ENCODE results near the gene BABAM2.

DNA sequence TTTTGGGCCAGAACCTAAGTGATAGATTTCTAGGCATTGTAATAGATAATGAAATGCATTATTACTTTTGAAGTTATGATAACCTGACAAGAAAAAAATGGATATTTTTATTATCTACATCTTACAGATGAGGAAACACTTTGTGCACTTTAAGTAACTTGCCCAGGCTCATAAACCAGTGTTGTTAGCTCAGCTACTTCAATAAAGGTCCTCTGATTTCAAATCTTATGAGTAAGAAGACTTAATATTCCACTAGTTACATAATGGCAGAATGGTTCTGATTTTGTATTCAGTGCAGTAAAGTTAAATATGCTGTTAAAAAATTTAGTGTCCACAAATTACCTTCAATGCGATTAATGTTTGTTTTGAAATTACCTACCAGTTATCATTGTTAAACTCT is 199.0 kb downstream of the BABAM2 start:
- TF ChIP-seq, protein P1, sequence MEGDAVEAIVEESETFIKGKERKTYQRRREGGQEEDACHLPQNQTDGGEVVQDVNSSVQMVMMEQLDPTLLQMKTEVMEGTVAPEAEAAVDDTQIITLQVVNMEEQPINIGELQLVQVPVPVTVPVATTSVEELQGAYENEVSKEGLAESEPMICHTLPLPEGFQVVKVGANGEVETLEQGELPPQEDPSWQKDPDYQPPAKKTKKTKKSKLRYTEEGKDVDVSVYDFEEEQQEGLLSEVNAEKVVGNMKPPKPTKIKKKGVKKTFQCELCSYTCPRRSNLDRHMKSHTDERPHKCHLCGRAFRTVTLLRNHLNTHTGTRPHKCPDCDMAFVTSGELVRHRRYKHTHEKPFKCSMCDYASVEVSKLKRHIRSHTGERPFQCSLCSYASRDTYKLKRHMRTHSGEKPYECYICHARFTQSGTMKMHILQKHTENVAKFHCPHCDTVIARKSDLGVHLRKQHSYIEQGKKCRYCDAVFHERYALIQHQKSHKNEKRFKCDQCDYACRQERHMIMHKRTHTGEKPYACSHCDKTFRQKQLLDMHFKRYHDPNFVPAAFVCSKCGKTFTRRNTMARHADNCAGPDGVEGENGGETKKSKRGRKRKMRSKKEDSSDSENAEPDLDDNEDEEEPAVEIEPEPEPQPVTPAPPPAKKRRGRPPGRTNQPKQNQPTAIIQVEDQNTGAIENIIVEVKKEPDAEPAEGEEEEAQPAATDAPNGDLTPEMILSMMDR (conservative IDR thresholded peaks at IDR 0.05 in 1 of 2, IDR thresholded peaks at IDR 0.05 in 1 of 2; ENCODE audit: extremely low read depth in 1 of 2, insufficient read depth in 1 of 2, low read depth in 1 of 2, low read length in 2 of 2), result no peak
- no peak for TF ChIP-seq EZH2 (IDR thresholded peaks at IDR 0.05; ENCODE audit: borderline replicate concordance, low read length)

Measured in mammary epithelial cell (primary cell).